OCI-LY3 (cell line): ENCODE measurements around the gene PLOD2.

Experiments
- CTCF ChIP-seq: fragments of 200-600, 300-600 bp; sonication (generic); IDR thresholded peaks from 2 replicates; pipeline ENCODE4 v1.5.1; 2014; ENCODE audit warnings: antibody characterized with exemption, low read length, low read depth
- EZH2phosphoT487 ChIP-seq: fragments of 200-600 bp; shearing (Covaris generic); IDR thresholded peaks from 2 replicates; pipeline ENCODE4 v1.6.1; 2018; ENCODE audit warnings: antibody characterized with exemption, mixed run types, low read depth

- no peak for TF ChIP-seq CTCF
- TF ChIP-seq EZH2phosphoT487 = no peak
Measured at GRCh38 chr3:146156666-146157314, 4.2 kb downstream of the PLOD2 start.
